HEK293T (cell line): Measurements from ENCODE around the gene OR52E4.

Experiments
- CTCF ChIA-PET: fragments of 350-600 bp; formaldehyde crosslinking; extraction: SDS; loops from one replicate; lab custom pipeline; 2021; ENCODE audit warnings: antibody characterized with exemption, inconsistent platforms; lab: Yijun Ruan, JAX
- POLR2A ChIA-PET: fragments of 350-600 bp; formaldehyde crosslinking; extraction: SDS; loops from one replicate; lab custom pipeline; 2020; ENCODE audit warnings: antibody characterized with exemption, inconsistent platforms; lab: Yijun Ruan, JAX
- DNase-seq: peaks from one replicate; pipeline ENCODE4 v3.0.0; 2012; ENCODE audit warnings: mixed read lengths; ENCODE audit errors: extremely low spot score
- ARNT ChIP-seq: fragments of 450-650 bp; IDR thresholded peaks from 2 replicates; pipeline ENCODE4 v1.6.1; 2017; ENCODE audit warnings: mild to moderate bottlenecking
- BHLHE40 ChIP-seq: fragments of 450-650 bp; IDR thresholded peaks from 2 replicates; pipeline ENCODE4 v1.6.1; 2016; ENCODE audit warnings: mild to moderate bottlenecking, moderate library complexity, borderline replicate concordance
- CTBP1 ChIP-seq: fragments of 450-650 bp; IDR thresholded peaks from 2 replicates; pipeline ENCODE4 v1.6.1; 2016; ENCODE audit warnings: borderline replicate concordance
- ELF4 ChIP-seq: fragments of 450-650 bp; IDR thresholded peaks from 2 replicates; pipeline ENCODE4 v1.6.1; 2017; ENCODE audit warnings: antibody characterized with exemption
- FOXA1 ChIP-seq: fragments of 450-650 bp; IDR thresholded peaks from 2 replicates; pipeline ENCODE4 v1.6.1; 2016; ENCODE audit warnings: mild to moderate bottlenecking
- FOXK2 ChIP-seq: fragments of 450-650 bp; IDR thresholded peaks from 2 replicates; pipeline ENCODE4 v1.6.1; 2016; ENCODE audit warnings: mild to moderate bottlenecking
- FOXM1 ChIP-seq: fragments of 450-650 bp; IDR thresholded peaks from 2 replicates; pipeline ENCODE4 v1.6.1; 2017; ENCODE audit warnings: mild to moderate bottlenecking, borderline replicate concordance
- HDGF ChIP-seq: fragments of 450-650 bp; IDR thresholded peaks from 2 replicates; pipeline ENCODE4 v1.6.1; 2017; ENCODE audit warnings: antibody characterized with exemption, borderline replicate concordance
- L3MBTL2 ChIP-seq: fragments of 450-650 bp; conservative IDR thresholded peaks from 2 replicates; pipeline ENCODE4 v1.6.1; 2016; ENCODE audit warnings: mild to moderate bottlenecking
- LEF1 ChIP-seq: fragments of 450-650 bp; IDR thresholded peaks from 2 replicates; pipeline ENCODE4 v1.6.1; 2017; ENCODE audit warnings: mild to moderate bottlenecking, borderline replicate concordance
- NFRKB ChIP-seq: fragments of 450-650 bp; IDR thresholded peaks from 2 replicates; pipeline ENCODE4 v1.6.1; 2016; ENCODE audit warnings: mild to moderate bottlenecking, moderate library complexity
- SP1 ChIP-seq: fragments of 450-650 bp; IDR thresholded peaks from 2 replicates; pipeline ENCODE4 v1.6.1; 2017
- SUZ12 ChIP-seq: fragments of 450-650 bp; IDR thresholded peaks from 2 replicates; pipeline ENCODE4 v1.6.1; 2016; ENCODE audit warnings: mild to moderate bottlenecking
- TARDBP ChIP-seq: fragments of 450-650 bp; IDR thresholded peaks from 2 replicates; pipeline ENCODE4 v1.6.1; 2016
- ZNF384 ChIP-seq: fragments of 450-650 bp; IDR thresholded peaks from 2 replicates; pipeline ENCODE4 v1.6.1; 2016
- TF ChIP-seq, protein P1 (sequence below): fragments of 450-650 bp; IDR thresholded peaks from 2 replicates; pipeline ENCODE4 v1.6.1; 2016

Gene OR52E4

DNA sequence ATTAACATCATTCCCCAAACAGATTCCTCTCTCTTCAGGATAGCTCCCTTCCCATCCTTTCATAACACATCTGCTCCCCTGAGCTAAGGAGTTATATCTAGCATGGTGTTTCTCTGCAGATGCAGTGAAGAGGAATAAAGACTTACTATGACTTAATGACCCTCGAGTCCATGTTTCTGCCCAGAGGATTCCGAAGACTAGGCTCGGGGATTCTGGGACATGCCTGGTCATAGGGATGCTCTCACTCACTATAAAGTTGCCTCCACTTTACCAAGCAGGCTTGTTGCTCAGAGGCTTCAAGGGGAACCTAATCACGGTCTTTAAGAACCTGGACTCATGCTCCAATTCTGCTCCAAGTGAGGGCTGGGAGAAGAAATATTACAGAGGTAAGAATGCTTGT is at the start of gene OR52E4:
Gene OR52E4, plus strand, starts transcription at position 301 of the 400 bp plus-strand sequence. CDS start 3,664 bp downstream, outside the sequence.
- ChIA-PET CTCF (no interaction called here), POLR2A (no interaction called here)
- no peak for DNase-seq
- TF ChIP-seq LEF1 (no peak), FOXK2 (no peak), HDGF (no peak), BHLHE40 (no peak), NFRKB (no peak), L3MBTL2 (no peak), CTBP1 (no peak), ELF4 (no peak), FOXM1 (no peak)

DNA sequence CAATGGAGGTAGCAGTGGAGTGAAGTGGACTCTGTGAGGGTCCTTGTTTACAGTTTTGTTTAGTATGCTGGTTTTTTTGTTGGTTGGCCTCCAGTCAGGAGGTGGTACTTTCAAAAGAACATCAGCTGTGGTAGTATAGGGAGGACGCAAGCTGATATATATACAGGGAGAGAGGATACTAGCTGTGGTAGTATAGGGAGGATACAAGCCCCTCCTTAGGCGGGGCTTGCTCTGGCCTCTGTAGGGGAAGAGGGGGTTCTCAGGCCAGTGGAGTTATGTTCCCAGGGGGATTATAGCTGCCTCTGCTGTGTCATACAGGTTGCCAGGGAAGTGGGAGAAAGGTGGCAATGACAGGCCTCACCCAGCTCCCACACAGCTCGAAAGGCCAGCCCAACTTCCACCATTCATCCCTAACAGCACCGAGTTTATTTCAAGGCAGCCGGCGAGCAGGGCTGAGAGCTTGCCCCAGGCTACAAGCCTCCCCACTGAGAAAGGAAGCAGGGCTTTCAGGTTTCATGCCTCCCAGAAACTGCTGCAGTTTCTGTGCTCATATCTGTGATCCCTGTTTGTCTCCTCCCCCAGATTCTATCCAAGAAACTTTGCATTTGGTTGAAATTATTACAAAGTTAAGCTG is 49.1 kb upstream of the OR52E4 start:
- DNase-seq, result no peak
- TF ChIP-seq FOXA1 (no peak), LEF1 (no peak), ARNT (no peak), HDGF (no peak), SP1 (no peak), FOXK2 (no peak), BHLHE40 (no peak), TARDBP (no peak), NFRKB (no peak), ZNF384 (no peak), SUZ12 (no peak)
- POLR2A ChIA-PET, result no interaction called here
- CTCF ChIA-PET, result no interaction called here

DNA sequence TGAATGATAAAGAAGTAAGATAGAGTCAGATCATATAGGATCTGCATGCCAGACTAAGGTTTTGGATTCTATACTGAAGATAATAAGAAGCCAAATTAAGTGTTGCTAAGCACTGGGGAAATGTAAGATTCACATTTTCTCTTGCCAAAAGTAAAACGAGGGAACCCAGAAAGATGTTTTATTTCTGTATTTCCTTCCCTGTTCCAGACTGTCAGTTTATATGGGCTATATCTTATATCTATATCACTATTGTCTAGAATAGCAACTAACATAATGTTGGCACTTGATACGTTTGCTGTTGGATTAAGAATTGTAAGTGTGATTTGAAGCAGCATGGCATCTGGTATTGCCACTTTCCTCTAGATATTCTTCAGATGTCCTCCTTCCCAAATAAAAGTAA is 47.0 kb upstream of the OR52E4 start:
- ChIA-PET CTCF (no interaction called here), POLR2A (no interaction called here)
- no peak for DNase-seq
- TF ChIP-seq ZNF384, result no peak
- TF ChIP-seq, protein P1, sequence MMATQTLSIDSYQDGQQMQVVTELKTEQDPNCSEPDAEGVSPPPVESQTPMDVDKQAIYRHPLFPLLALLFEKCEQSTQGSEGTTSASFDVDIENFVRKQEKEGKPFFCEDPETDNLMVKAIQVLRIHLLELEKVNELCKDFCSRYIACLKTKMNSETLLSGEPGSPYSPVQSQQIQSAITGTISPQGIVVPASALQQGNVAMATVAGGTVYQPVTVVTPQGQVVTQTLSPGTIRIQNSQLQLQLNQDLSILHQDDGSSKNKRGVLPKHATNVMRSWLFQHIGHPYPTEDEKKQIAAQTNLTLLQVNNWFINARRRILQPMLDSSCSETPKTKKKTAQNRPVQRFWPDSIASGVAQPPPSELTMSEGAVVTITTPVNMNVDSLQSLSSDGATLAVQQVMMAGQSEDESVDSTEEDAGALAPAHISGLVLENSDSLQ, result no peak
- TF ChIP-seq CTBP1, result no peak
- TF ChIP-seq FOXK2, result no peak
- no peak for TF ChIP-seq NFRKB
- TF ChIP-seq LEF1, result no peak
- no peak for TF ChIP-seq HDGF

DNA sequence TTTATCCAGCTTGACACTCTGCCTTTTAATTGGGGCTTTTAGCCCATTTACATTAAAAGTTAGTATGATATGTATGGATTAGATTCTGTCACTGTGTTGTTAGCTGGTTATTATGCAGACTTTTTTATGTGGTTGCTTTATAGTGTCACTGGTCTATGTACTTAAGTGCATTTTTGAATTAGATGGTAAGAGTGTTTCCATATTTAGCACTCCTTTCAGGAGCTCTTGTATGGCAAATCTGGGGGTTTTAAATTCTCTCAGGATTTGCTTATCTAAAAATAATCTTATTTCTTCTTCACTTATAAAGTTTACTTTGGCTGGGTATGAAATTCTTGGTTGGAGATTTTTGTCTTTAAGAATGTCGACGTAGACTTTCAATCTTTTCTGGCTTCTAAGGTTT is 42.7 kb upstream of the OR52E4 start:
- TF ChIP-seq FOXA1 (no peak), LEF1 (no peak), ELF4 (no peak), SUZ12 (no peak), HDGF (no peak), ZNF384 (no peak), SP1 (no peak), FOXK2 (no peak), NFRKB (no peak), CTBP1 (no peak), ARNT (no peak), TARDBP (no peak)
- TF ChIP-seq, protein P1, result no peak
- POLR2A ChIA-PET, result no interaction called here
- CTCF ChIA-PET, result no interaction called here
- DNase-seq, result no peak

DNA sequence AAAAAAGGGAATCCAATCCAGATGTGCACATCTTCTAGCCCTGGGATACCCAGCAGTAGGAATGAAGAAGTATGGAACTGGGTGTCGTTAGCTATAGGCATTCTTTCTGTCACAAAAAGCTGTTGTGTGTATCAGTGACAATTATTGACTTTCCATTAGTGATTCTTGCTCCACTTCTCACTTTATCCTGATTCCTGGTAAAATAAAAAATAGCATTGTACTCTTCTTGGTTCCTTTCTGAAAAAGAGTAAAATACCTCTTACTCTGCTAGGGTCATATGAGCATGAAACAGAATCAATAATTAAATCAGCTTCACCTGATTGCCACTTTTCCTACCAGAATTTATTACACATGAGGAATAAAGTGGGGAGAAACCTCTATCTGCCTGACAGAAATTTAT is 38.6 kb upstream of the OR52E4 start, which contains the start of gene OR52E6:
Gene OR52E6, minus strand, starts transcription at position 101 of the 400 bp plus-strand sequence. Its CDS starts 0 bp downstream, at position 101.
- DNase-seq, result no peak
- POLR2A ChIA-PET, result no interaction called here
- CTCF ChIA-PET, result no interaction called here
- TF ChIP-seq L3MBTL2 (no peak), SUZ12 (no peak), FOXA1 (no peak), SP1 (no peak), NFRKB (no peak), ELF4 (no peak), HDGF (no peak), ARNT (no peak)

DNA sequence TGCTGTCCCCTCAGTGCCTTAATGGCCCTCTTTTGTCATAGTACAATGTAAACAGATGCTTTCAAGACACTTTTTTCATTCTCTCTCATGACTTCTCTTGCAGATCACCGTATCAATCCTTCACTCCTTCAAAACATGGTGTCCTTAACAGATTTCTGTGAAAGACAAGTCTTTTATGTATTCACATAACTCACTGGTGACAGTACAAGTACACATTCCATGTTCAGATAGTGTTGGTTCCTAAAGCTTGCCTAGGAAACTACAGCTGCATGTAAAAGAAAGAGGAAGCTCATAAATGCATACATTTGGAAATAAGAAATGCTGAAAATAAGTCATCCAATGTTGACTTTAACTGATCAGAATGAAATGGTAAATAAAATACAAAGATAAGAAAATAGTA is 33.7 kb upstream of the OR52E4 start:
- DNase-seq, result no peak
- ChIA-PET POLR2A (no interaction called here), CTCF (no interaction called here)

DNA sequence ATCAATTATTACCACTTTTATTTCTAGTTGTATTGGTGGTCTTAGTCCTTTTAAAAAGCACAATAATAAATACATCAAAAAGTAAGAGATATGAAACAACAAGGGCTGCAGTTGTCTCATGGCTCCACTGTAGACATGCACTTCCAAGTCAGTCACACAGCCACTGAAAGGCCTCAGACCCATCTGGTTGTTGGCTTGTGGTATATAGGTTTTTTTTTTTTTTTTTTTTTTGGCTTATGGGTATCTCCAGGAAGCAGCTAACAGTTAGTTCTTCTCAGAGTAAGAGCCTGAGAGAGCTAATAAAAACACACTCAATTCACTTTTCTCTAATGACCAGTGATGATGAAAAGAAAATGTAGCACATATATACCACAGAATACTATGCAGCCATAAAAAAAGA is 32.7 kb upstream of the OR52E4 start:
- CTCF ChIA-PET, result no interaction called here
- no peak for DNase-seq
- POLR2A ChIA-PET, result no interaction called here
- TF ChIP-seq SP1 (no peak), NFRKB (no peak), ELF4 (no peak), ZNF384 (no peak), CTBP1 (no peak), FOXA1 (no peak), FOXK2 (no peak), ARNT (no peak), LEF1 (no peak), L3MBTL2 (no peak), BHLHE40 (no peak), FOXM1 (no peak), HDGF (no peak)
- TF ChIP-seq, protein P1, result no peak

More for the DNA sequence above, 33.7 kb upstream of the OR52E4 start:
- TF ChIP-seq FOXK2, result no peak
- no peak for TF ChIP-seq L3MBTL2
- TF ChIP-seq HDGF, result no peak
- TF ChIP-seq LEF1, result no peak
- TF ChIP-seq BHLHE40, result no peak
- no peak for TF ChIP-seq FOXM1
- no peak for TF ChIP-seq ZNF384
- TF ChIP-seq SP1, result no peak
- no peak for TF ChIP-seq FOXA1
- TF ChIP-seq TARDBP, result no peak
